IMR-90 (cell line): Measurements from ENCODE around the gene TTC9C. TPM values are rescaled to one million over a fixed set of nuclear protein-coding genes. Genes with fewer than 3 reads are reported as not detected.

Source experiments
- ATAC-seq: fragments of 200-7000 bp; cut with Tn5 transposase; 2 replicates; pipeline ENCODE4 v1.9.1; 2020; ENCODE audit warnings: low read depth, mild to moderate bottlenecking, moderate library complexity
- BruUV-seq: library from RNA; stranded (reverse); fragments of 400-500 nt; replicated peaks from 2 replicates; lab custom pipeline; 2021; lab: Mats Ljungman, UMichigan
- CTCF ChIA-PET: fragments of 300-600 bp; formaldehyde crosslinking; extraction: SDS; loops from one replicate; lab custom pipeline; 2021; ENCODE audit warnings: antibody characterized with exemption; lab: Yijun Ruan, JAX
- POLR2A ChIA-PET: fragments of 300-600 bp; sonication (Branson Sonifier 250); formaldehyde crosslinking; loops from one replicate; lab custom pipeline; 2022; ENCODE audit warnings: antibody characterized with exemption; ENCODE audit not compliant: unreplicated experiment; lab: Charles Lee
- DNase-seq: peaks from one replicate; pipeline ENCODE4 v3.0.0; 2013
- H2AFZ ChIP-seq: replicated peaks from 2 replicates; pipeline ENCODE3; 2013; ENCODE audit warnings: low read length, mild to moderate bottlenecking; ENCODE audit not compliant: poor library complexity
- H2AK5ac ChIP-seq: 2 replicates; pipeline ENCODE4 v1.6.1; 2013; ENCODE audit warnings: low read depth, low read length, inconsistent platforms
- H2AK9ac ChIP-seq: replicated peaks from 2 replicates; pipeline ENCODE3; 2013; ENCODE audit warnings: mild to moderate bottlenecking, low read depth, low read length, moderate library complexity; ENCODE audit not compliant: poor library complexity
- H2BK120ac ChIP-seq: 2 replicates; pipeline ENCODE4 v1.6.1; 2013; ENCODE audit warnings: low read depth, low read length, inconsistent platforms
- H2BK15ac ChIP-seq: 3 replicates; pipeline ENCODE4 v1.6.1; 2013; ENCODE audit warnings: low read depth, low read length, inconsistent platforms
- H2BK20ac ChIP-seq: 2 replicates; pipeline ENCODE4 v1.6.1; 2013; ENCODE audit warnings: low read depth, mild to moderate bottlenecking, inconsistent platforms, low read length, moderate library complexity
- H2BK5ac ChIP-seq: 2 replicates; pipeline ENCODE4 v1.6.1; 2013; ENCODE audit warnings: mild to moderate bottlenecking, low read depth, low read length, inconsistent platforms; ENCODE audit not compliant: poor library complexity, severe bottlenecking
- H3K14ac ChIP-seq: replicated peaks from 2 replicates; pipeline ENCODE4 v1.6.1; 2013; ENCODE audit warnings: low read depth, low read length, inconsistent platforms
- H3K18ac ChIP-seq: 2 replicates; pipeline ENCODE4 v1.6.1; 2013; ENCODE audit warnings: low read depth, low read length, control low read depth
- H3K23ac ChIP-seq: 2 replicates; pipeline ENCODE4 v1.6.1; 2013; ENCODE audit warnings: low read depth, low read length, inconsistent platforms
- H3K27ac ChIP-seq: 2 replicates; pipeline ENCODE4 v1.5.1; 2013; ENCODE audit warnings: mild to moderate bottlenecking, control low read depth, low read length; ENCODE audit not compliant: insufficient read depth
- H3K27me3 ChIP-seq: 2 replicates; pipeline ENCODE4 v1.6.1; 2013; ENCODE audit warnings: low read length; ENCODE audit not compliant: control insufficient read depth, insufficient read depth
- H3K36me3 ChIP-seq: 2 replicates; pipeline ENCODE4 v1.6.1; 2013; ENCODE audit warnings: low read length, mixed read lengths; ENCODE audit not compliant: control insufficient read depth, insufficient read depth
- H3K4ac ChIP-seq: 2 replicates; pipeline ENCODE4 v1.6.1; 2013; ENCODE audit warnings: low read depth, low read length, inconsistent platforms
- H3K4me1 ChIP-seq: 2 replicates; pipeline ENCODE4 v1.6.1; 2013; ENCODE audit warnings: low read length, mixed read lengths; ENCODE audit not compliant: control insufficient read depth, insufficient read depth
- H3K4me2 ChIP-seq: 2 replicates; pipeline ENCODE4 v1.6.1; 2013; ENCODE audit warnings: low read depth, mild to moderate bottlenecking, control low read depth, low read length, moderate library complexity
- H3K4me3 ChIP-seq: 2 replicates; pipeline ENCODE4 v1.5.1; 2013; ENCODE audit warnings: low read depth, mild to moderate bottlenecking, control low read depth, low read length, moderate library complexity; ENCODE audit not compliant: insufficient read depth
- H3K56ac ChIP-seq: 2 replicates; pipeline ENCODE4 v1.6.1; 2013; ENCODE audit warnings: low read length, inconsistent platforms; ENCODE audit not compliant: insufficient read depth; ENCODE audit errors: extremely low read depth
- H3K79me1 ChIP-seq, 2 experiments: 2 replicates each; pipeline ENCODE4 v1.6.1; 2013; ENCODE audit warnings: low read length in 2 of 2, inconsistent platforms in 1 of 2, low read depth in 1 of 2
- H3K9ac ChIP-seq: 2 replicates; pipeline ENCODE4 v1.6.1; 2013; ENCODE audit warnings: low read depth, low read length, control low read depth
- H3K9me1 ChIP-seq: 2 replicates; pipeline ENCODE4 v1.6.1; 2013; ENCODE audit warnings: low read length, inconsistent platforms; ENCODE audit not compliant: insufficient read depth
- H3K9me3 ChIP-seq: 2 replicates; pipeline ENCODE4 v1.6.1; 2013; ENCODE audit warnings: low read length; ENCODE audit not compliant: control insufficient read depth, insufficient read depth
- H4K20me1 ChIP-seq: 2 replicates; pipeline ENCODE4 v1.6.1; 2013; ENCODE audit warnings: low read length, inconsistent platforms; ENCODE audit not compliant: insufficient read depth
- H4K5ac ChIP-seq: 2 replicates; pipeline ENCODE4 v1.6.1; 2013; ENCODE audit warnings: mild to moderate bottlenecking, low read depth, low read length, control low read depth
- H4K8ac ChIP-seq, 2 experiments: 2 replicates each; pipeline ENCODE4 v1.6.1; 2013; ENCODE audit warnings: low read depth in 2 of 2, low read length in 2 of 2, control low read depth in 1 of 2, inconsistent platforms in 1 of 2
- H4K91ac ChIP-seq: 2 replicates; pipeline ENCODE4 v1.6.1; 2013; ENCODE audit warnings: low read depth, low read length, inconsistent platforms; ENCODE audit not compliant: insufficient read depth
- CHD1 ChIP-seq: IDR thresholded peaks from 2 replicates; pipeline ENCODE4 v1.6.1; 2012; ENCODE audit warnings: low read depth, low read length, improper control_type of control experiment
- MAFK ChIP-seq: IDR thresholded peaks from 2 replicates; pipeline ENCODE4 v1.6.1; 2012; ENCODE audit warnings: low read depth, low read length, improper control_type of control experiment
- POLR2A ChIP-seq: IDR thresholded peaks from 2 replicates; pipeline ENCODE4 v1.6.1; 2012; ENCODE audit warnings: mild to moderate bottlenecking, low read depth, low read length
- RAD21 ChIP-seq: IDR thresholded peaks from 2 replicates; pipeline ENCODE4 v1.6.1; 2012; ENCODE audit warnings: low read length, improper control_type of control experiment
- SMC3 ChIP-seq: fragments of 150-350 bp; IDR thresholded peaks from 2 replicates; pipeline ENCODE4 v1.6.1; 2016; ENCODE audit warnings: low read depth, mild to moderate bottlenecking, antibody characterized with exemption, low read length, moderate library complexity
- WGBS, 2 experiments: methylation state at CpG; one replicate each; pipeline versions ENCODE4 v1.1.5 to v1.1.7; 2013; ENCODE audit warnings: missing lambda C conversion rate in 2 of 2; ENCODE audit not compliant: insufficient read length in 1 of 2; ENCODE audit errors: extremely low coverage in 2 of 2; 5-methylcytosine and 5-hydroxymethylcytosine counted together
- dilution Hi-C: fragments of 300-500 bp; cut with HindIII; formaldehyde crosslinking; loops from one replicate; pipeline ENCODE4 v1.14.3; 2018; ENCODE audit warnings: low sequenced_read_pairs; ENCODE audit not compliant: unreplicated experiment
- in situ Hi-C: fragments of 300-500 bp; cut with MboI; formaldehyde crosslinking; loops from 3 replicates; pipeline ENCODE4 v1.14.3; 2019; ENCODE audit warnings: low sequenced_read_pairs, inconsistent platforms, mixed read lengths
- intact Hi-C: fragments of 100-400 bp; cut with micrococcal nuclease; formaldehyde crosslinking; loops from 2 replicates; pipeline ENCODE4 v1.10.0; 2022
- polyA plus RNA-seq, 3 experiments: library from polyadenylated mRNA; depleted of rRNA; stranded (reverse); fragments of >200 nt; gene quantifications; 2 replicates each; pipeline ENCODE4 v1.2.3, GENCODE V29; 2012; ENCODE audit warnings: low replicate concordance in 1 of 3
- total RNA-seq: library from RNA; depleted of rRNA; stranded (reverse); fragments of >200 nt; gene quantifications from 2 replicates; pipeline ENCODE4 v1.2.3, GENCODE V29; 2012
- TF ChIP-seq, protein P1 (sequence below): conservative IDR thresholded peaks from 2 replicates; pipeline ENCODE4 v1.5.1; 2012; ENCODE audit warnings: mild to moderate bottlenecking, low read depth, low read length, improper control_type of control experiment

TTC9C gene
- total and polyA plus RNA-seq, 2 of the 4 experiments (the other 2 are of a cell fraction) = 32.9 to 37.1 TPM

DNA sequence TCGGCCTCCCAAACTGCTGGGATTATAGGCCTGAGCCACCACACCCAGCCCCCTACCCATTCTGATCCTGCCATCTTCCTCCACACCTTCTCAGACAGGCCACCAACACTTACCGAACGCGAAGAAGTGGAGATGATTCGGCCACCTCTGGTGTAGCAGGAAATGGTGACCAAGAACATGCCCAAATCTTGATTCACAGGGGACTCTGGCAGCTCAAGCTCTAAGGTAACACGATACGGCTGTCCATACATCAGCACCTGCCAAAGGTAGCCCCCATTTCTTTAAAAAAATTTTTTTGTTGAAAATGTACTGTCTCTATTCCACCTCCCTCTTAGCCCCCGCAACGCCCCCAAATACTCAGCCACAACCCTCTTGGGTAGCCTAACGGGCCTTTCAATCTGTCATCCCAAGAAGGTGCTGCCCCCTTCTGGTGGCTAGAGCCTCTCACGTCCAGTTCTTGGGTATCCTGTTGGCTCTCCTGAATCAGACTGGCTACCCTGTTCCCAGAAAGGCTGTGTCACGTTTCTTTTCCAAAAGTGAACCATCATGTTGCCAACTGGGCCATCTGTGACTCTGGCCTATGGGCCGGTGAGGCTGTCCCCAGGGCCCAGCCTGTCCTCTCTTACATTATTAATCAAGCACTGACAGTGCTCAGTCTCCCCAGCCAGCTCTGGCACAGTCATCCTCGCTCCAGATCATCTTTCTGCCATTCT is 33.7 kb upstream of the TTC9C start:
- peak; percentile 92 for ATAC-seq
- dilution Hi-C loops = no loop called here

More for the DNA sequence above, 33.7 kb upstream of the TTC9C start:
- Histone ChIP-seq H3K9me3 (no peaks in the 10 kb centered on the region), H2BK15ac (no peak overlapping the region), H2AFZ (peak overlapping the region; percentile 44), H3K79me1 (peaks cover 0 to 7% of the 10 kb centered on the region in 2 experiments; a peak in 2 of 4 replicates), H4K8ac (no peak overlapping the region), H2BK120ac (no peak overlapping the region), H3K23ac (no peak overlapping the region), H2AK5ac (peak overlapping the region; percentile 28; the same call in 1 of the 2 replicates), H3K14ac (no peak overlapping the region; the same call in 1 of the 2 replicates), H3K27me3 (no peaks in the 10 kb centered on the region), H2BK5ac (no peak overlapping the region), H3K18ac (no peak overlapping the region), H4K5ac (no peak overlapping the region), H3K27ac (no peak overlapping the region), H3K4me1 (peaks cover 2% of the 10 kb centered on the region; the same call in 1 of the 2 replicates), H3K36me3 (peaks cover 22% of the 10 kb centered on the region), H3K9me1 (peaks cover 6% of the 10 kb centered on the region; the same call in 1 of the 2 replicates), H3K4ac (no peak overlapping the region; the same call in 1 of the 2 replicates), H4K91ac (no peak overlapping the region), H3K9ac (no peak overlapping the region), H3K4me2 (no peak overlapping the region), H3K56ac (no peak overlapping the region), H2BK20ac (no peak overlapping the region), H2AK9ac (peak overlapping the region; percentile 73), H3K4me3 (no peak overlapping the region), H4K20me1 (0 out of 2 replicates have a peak, but pooled peaks cover 6% of the 10 kb centered on the region)
- peak; percentile 68 for TF ChIP-seq SMC3
- TF ChIP-seq, protein P1, sequence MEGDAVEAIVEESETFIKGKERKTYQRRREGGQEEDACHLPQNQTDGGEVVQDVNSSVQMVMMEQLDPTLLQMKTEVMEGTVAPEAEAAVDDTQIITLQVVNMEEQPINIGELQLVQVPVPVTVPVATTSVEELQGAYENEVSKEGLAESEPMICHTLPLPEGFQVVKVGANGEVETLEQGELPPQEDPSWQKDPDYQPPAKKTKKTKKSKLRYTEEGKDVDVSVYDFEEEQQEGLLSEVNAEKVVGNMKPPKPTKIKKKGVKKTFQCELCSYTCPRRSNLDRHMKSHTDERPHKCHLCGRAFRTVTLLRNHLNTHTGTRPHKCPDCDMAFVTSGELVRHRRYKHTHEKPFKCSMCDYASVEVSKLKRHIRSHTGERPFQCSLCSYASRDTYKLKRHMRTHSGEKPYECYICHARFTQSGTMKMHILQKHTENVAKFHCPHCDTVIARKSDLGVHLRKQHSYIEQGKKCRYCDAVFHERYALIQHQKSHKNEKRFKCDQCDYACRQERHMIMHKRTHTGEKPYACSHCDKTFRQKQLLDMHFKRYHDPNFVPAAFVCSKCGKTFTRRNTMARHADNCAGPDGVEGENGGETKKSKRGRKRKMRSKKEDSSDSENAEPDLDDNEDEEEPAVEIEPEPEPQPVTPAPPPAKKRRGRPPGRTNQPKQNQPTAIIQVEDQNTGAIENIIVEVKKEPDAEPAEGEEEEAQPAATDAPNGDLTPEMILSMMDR = peak; percentile 73
- no peak for TF ChIP-seq CHD1
- no peak for TF ChIP-seq MAFK
- peak; percentile 72 for TF ChIP-seq RAD21
- TF ChIP-seq POLR2A = no peak
- DNase-seq = peak; percentile 82
- no TSS peak for BruUV-seq
- WGBS, 2 experiments = 28% methylated on average over 5 of the region's 14 CpGs; no CpG with 5 or more reads in 1 of the 2 experiments
- in situ Hi-C loops (loop anchor here (10.0 kb wide), 1 partner anchor 300 kb away; no protein-coding TSS in a partner anchor), intact Hi-C loops (loop anchor here (1.0 to 10.0 kb wide), 4 partner anchors 14 to 314 kb away; partner anchors contain the start of gene TUT1)
- POLR2A ChIA-PET = interaction anchor here (0.7 kb wide), 1 partner anchor 152 kb away, joined by 8 read pairs; no protein-coding TSS in a partner anchor
- CTCF ChIA-PET = interaction anchor here (0.6 to 3.0 kb wide), 5 partner anchors 9 to 300 kb away, joined by 3 to 11 read pairs (median 4); no protein-coding TSS in a partner anchor
